ENCODE results near the gene TWNK. TPM values are rescaled to one million over a fixed set of nuclear protein-coding genes. Genes with fewer than 3 reads are reported as not detected.

Gene TWNK
- total and polyA plus RNA-seq, 10 of the 15 experiments (the other 5 are each of a cell fraction or from before 2014, with no cell fraction given): 13.6 to 32.8 (median 18.0) TPM

GRCh38 chr10:101013365-101013825 lies 26.1 kb downstream of the TWNK start:
- Histone ChIP-seq H3K79me2 (ENCODE audit: control insufficient read depth, insufficient read depth, low read length) (no peaks in the 10 kb centered on the region), H3K36me3 (ENCODE audit: control insufficient read depth in 2 of 2, insufficient read depth in 2 of 2, low read length in 1 of 2) (no peaks in the 10 kb centered on the region), H3K4me2 (ENCODE audit: control insufficient read depth, insufficient read depth) (no peak overlapping the region), H3K4me1 (ENCODE audit: control insufficient read depth, insufficient read depth, low read length) (peaks cover 8% of the 10 kb centered on the region), H3K9me3 (replicated peaks; ENCODE audit: control insufficient read depth, insufficient read depth, low read length) (no peaks in the 10 kb centered on the region), H3K4me3 (no peak overlapping the region), H4K20me1 (ENCODE audit: control insufficient read depth, insufficient read depth) (no peaks in the 10 kb centered on the region), H3K27ac (ENCODE audit: control insufficient read depth, insufficient read depth) (no peak overlapping the region), H3K27me3 (replicated peaks in 1 of 2; ENCODE audit: control insufficient read depth in 2 of 2, insufficient read depth in 2 of 2, low read length in 1 of 2) (peaks cover 7 to 10% of the 10 kb centered on the region in 2 experiments), H3K9ac (ENCODE audit: control insufficient read depth, insufficient read depth, low read length) (no peak overlapping the region), H2AFZ (ENCODE audit: control insufficient read depth, low read depth, low read length) (no peak overlapping the region)
- no peak for ATAC-seq
- BruUV-seq (replicated peaks): no TSS peak
- SMC1A ChIA-PET (ENCODE audit: uncharacterized antibody, unreplicated experiment): interaction anchor here (1.2 to 2.4 kb wide), 3 partner anchors 15 to 135 kb away, joined by 4 to 9 read pairs (median 6); no protein-coding TSS in a partner anchor
- in situ Hi-C loops (cut with MboI): no loop called here
- intact Hi-C loops (cut with micrococcal nuclease; ENCODE audit: unreplicated experiment): loop anchor here (1.0 kb wide), 1 partner anchor 14 kb away; the partner anchor contains the start of gene LZTS2
- POLR2A ChIA-PET: no interaction called here
- TF ChIP-seq CTCF (IDR thresholded peaks at IDR 0.05 in 2 of 3, conservative IDR thresholded peaks at IDR 0.05 in 1 of 3; ENCODE audit: control insufficient read depth in 2 of 3, extremely low read depth in 1 of 3, insufficient read depth in 1 of 3, low read depth in 3 of 3, low read length in 3 of 3) (no peak), E2F8 (IDR thresholded peaks at IDR 0.05; ENCODE audit: low read depth, partially characterized antibody) (no peak), PAX8 (IDR thresholded peaks at IDR 0.05) (no peak), ZNF207 (IDR thresholded peaks at IDR 0.05; ENCODE audit: borderline replicate concordance) (no peak), NR2C1 (IDR thresholded peaks at IDR 0.05) (no peak), CBX3 (IDR thresholded peaks at IDR 0.05; ENCODE audit: borderline replicate concordance, low read depth) (no peak), BCLAF1 (IDR thresholded peaks at IDR 0.05) (no peak), NFYA (IDR thresholded peaks at IDR 0.05; ENCODE audit: borderline replicate concordance, low read depth, low read length) (no peak), KAT2A (conservative IDR thresholded peaks at IDR 0.05; ENCODE audit: control insufficient read depth, low read depth, low read length) (no peak), HCFC1 (IDR thresholded peaks at IDR 0.05; ENCODE audit: low read length) (no peak)
- TF ChIP-seq, protein P1, sequence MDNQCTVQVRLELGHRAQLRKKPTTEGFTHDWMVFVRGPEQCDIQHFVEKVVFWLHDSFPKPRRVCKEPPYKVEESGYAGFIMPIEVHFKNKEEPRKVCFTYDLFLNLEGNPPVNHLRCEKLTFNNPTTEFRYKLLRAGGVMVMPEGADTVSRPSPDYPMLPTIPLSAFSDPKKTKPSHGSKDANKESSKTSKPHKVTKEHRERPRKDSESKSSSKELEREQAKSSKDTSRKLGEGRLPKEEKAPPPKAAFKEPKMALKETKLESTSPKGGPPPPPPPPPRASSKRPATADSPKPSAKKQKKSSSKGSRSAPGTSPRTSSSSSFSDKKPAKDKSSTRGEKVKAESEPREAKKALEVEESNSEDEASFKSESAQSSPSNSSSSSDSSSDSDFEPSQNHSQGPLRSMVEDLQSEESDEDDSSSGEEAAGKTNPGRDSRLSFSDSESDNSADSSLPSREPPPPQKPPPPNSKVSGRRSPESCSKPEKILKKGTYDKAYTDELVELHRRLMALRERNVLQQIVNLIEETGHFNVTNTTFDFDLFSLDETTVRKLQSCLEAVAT (IDR thresholded peaks at IDR 0.05): no peak
- TF ChIP-seq, protein P2, sequence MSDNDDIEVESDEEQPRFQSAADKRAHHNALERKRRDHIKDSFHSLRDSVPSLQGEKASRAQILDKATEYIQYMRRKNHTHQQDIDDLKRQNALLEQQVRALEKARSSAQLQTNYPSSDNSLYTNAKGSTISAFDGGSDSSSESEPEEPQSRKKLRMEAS (IDR thresholded peaks at IDR 0.05; ENCODE audit: low read depth, low read length): no peak
- WGBS (ENCODE audit: insufficient coverage, insufficient replicate concordance, low lambda C conversion rate, missing lambda C conversion rate): 40% methylated on average over 9 of the region's 9 CpGs
- RAD21 ChIA-PET (ENCODE audit: unreplicated experiment): interaction anchor here (0.9 to 3.2 kb wide), 2 partner anchors 14 to 26 kb away, joined by 6 to 26 read pairs; partner anchors contain the start of genes LZTS2, MRPL43 and TWNK
- DNase-seq (ENCODE audit: low read depth, low spot score): no peak
- CTCF ChIA-PET: interaction anchor here (0.6 to 6.8 kb wide), 15 partner anchors 11 to 477 kb away, joined by 3 to 91 read pairs (median 8); partner anchors contain the start of genes LZTS2, MRPL43, PDZD7 and SFXN3
- no peak for FAIRE-seq
